Muscle layer of duodenum (tissue), 2 donors: ENCODE data around the gene CDK11B.

ENCODE experiments used
- H3K27ac ChIP-seq: one replicate; pipeline ENCODE4 v1.7.0; 2013; ENCODE audit warnings: mild to moderate bottlenecking, low read length
- H3K27me3 ChIP-seq: one replicate; pipeline ENCODE4 v1.7.0; 2013; ENCODE audit warnings: low read depth, mild to moderate bottlenecking, control low read depth, low read length
- H3K36me3 ChIP-seq, 2 donors: one replicate each; pipeline ENCODE4 v1.7.0; 2013; ENCODE audit warnings: low read length in 2 of 2, control low read depth in 1 of 2, mild to moderate bottlenecking in 1 of 2; ENCODE audit not compliant: insufficient read depth in 2 of 2, control insufficient read depth in 1 of 2
- H3K4me1 ChIP-seq, 2 donors: one replicate each; pipeline ENCODE4 v1.7.0; 2013; ENCODE audit warnings: low read length in 2 of 2, mild to moderate bottlenecking in 2 of 2, control low read depth in 1 of 2, moderate library complexity in 1 of 2; ENCODE audit not compliant: insufficient read depth in 2 of 2, control insufficient read depth in 1 of 2
- H3K4me3 ChIP-seq, 2 donors: one replicate each; pipeline ENCODE4 v1.7.0; 2013; ENCODE audit warnings: low read length in 2 of 2, low read depth in 1 of 2, mild to moderate bottlenecking in 1 of 2
- H3K9me3 ChIP-seq, 2 donors: one replicate each; pipeline ENCODE4 v1.7.0; 2013; ENCODE audit warnings: low read length in 2 of 2, control low read depth in 1 of 2, mild to moderate bottlenecking in 1 of 2; ENCODE audit not compliant: control insufficient read depth in 1 of 2
- donor health status: healthy.

The CDK11B gene

GRCh38 chr1:1615256-1616044 lies 43.4 kb downstream of the CDK11B start, which contains the start of gene MIB2:
Gene MIB2 (plus strand): TSS chr1:1615500. CDS start chr1:1623453, 7,953 bp downstream.
- H3K27me3 ChIP-seq = no peaks in the 10 kb centered on the region
- H3K4me3 ChIP-seq = peak within 1 kb of the TSS; percentile 73 to 90
- peaks cover 7 to 10% of the 10 kb centered on the region in 2 donors for H3K36me3 ChIP-seq
- H3K9me3 ChIP-seq = no peaks in the 10 kb centered on the region
- peaks cover 6 to 37% of the 10 kb centered on the region in 2 donors for H3K4me1 ChIP-seq
- H3K27ac ChIP-seq = peak within 1 kb of the TSS; percentile 90

DNA sequence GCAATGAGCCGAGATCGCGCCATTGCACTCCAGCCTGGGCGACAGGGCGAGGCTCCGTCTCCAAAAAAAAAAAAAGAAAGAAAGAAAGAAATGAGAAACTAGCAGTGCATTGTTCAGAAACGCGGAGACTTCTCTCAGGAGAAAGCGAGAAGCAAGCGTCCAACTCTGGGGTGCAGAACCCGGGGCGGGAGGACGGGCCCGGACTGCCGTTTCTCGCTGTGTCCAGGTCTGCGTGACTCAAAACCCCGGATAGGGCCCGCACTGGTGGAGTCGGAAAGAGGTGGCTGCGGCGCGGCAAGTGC lies 43.9 kb downstream of the CDK11B start:
- Histone ChIP-seq H3K4me1 (peaks cover 6 to 41% of the 10 kb centered on the region in 2 donors), H3K36me3 (peaks cover 7 to 10% of the 10 kb centered on the region in 2 donors)

GRCh38 chr1:1614204-1614953 lies 44.4 kb downstream of the CDK11B start:
- H3K27ac ChIP-seq = no peak overlapping the region
- H3K27me3 ChIP-seq = no peaks in the 10 kb centered on the region
- H3K36me3 ChIP-seq = peaks cover 7 to 10% of the 10 kb centered on the region in 2 donors
- H3K4me3 ChIP-seq = peak overlapping the region; percentile 73 to 90
- no peaks in the 10 kb centered on the region for H3K9me3 ChIP-seq
- peaks cover 6 to 43% of the 10 kb centered on the region in 2 donors for H3K4me1 ChIP-seq

More for the DNA sequence above, 43.9 kb downstream of the CDK11B start:
- Histone ChIP-seq H3K4me3 (peak overlapping the region; percentile 73 to 90), H3K9me3 (no peaks in the 10 kb centered on the region), H3K27ac (peak overlapping the region; percentile 90), H3K27me3 (no peaks in the 10 kb centered on the region)

GRCh38 chr1:1613509-1614082 lies 45.2 kb downstream of the CDK11B start:
- no peaks in the 10 kb centered on the region for H3K9me3 ChIP-seq
- H3K4me3 ChIP-seq = peak overlapping the region in 1 of 2 donors; percentile 73
- no peaks in the 10 kb centered on the region for H3K27me3 ChIP-seq
- peaks cover 6 to 43% of the 10 kb centered on the region in 2 donors for H3K4me1 ChIP-seq
- H3K27ac ChIP-seq = no peak overlapping the region
- peaks cover 7 to 10% of the 10 kb centered on the region in 2 donors for H3K36me3 ChIP-seq

DNA sequence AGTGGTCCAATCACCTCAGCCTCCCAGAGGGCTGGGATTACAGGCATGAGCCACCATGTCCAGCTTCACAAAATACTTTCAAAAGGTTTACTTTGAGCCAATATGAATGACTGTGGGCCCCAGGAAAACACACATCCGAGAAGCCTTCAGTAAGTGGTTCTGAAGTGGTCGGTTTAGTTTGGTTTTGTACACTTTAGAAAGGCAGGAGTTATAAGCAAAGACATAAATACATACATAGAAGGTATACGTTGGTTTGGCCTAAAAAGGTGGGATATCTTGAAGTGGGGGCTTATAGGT lies 46.8 kb downstream of the CDK11B start:
- no peaks in the 10 kb centered on the region for H3K27me3 ChIP-seq
- no peaks in the 10 kb centered on the region for H3K9me3 ChIP-seq
- H3K4me3 ChIP-seq = no peak overlapping the region
- H3K27ac ChIP-seq = no peak overlapping the region
- peaks cover 0 to 7% of the 10 kb centered on the region in 2 donors for H3K36me3 ChIP-seq
- peaks cover 6 to 38% of the 10 kb centered on the region in 2 donors for H3K4me1 ChIP-seq

GRCh38 chr1:1610796-1611195 lies 48.0 kb downstream of the CDK11B start:
- peaks cover 0 to 5% of the 10 kb centered on the region in 2 donors for H3K36me3 ChIP-seq
- H3K4me1 ChIP-seq = peaks cover 6 to 29% of the 10 kb centered on the region in 2 donors
- H3K4me3 ChIP-seq = no peak overlapping the region
- H3K27ac ChIP-seq = no peak overlapping the region
- no peaks in the 10 kb centered on the region for H3K9me3 ChIP-seq
- no peaks in the 10 kb centered on the region for H3K27me3 ChIP-seq

GRCh38 chr1:1609822-1610485 lies 48.9 kb downstream of the CDK11B start:
- Histone ChIP-seq H3K27me3 (no peaks in the 10 kb centered on the region), H3K4me3 (no peak overlapping the region), H3K9me3 (no peaks in the 10 kb centered on the region), H3K4me1 (peaks cover 6 to 28% of the 10 kb centered on the region in 2 donors), H3K27ac (no peak overlapping the region), H3K36me3 (no peaks in the 10 kb centered on the region)

- Histone ChIP-seq H3K27me3 (no peaks in the 10 kb centered on the region), H3K4me1 (peaks cover 0 to 14% of the 10 kb centered on the region in 2 donors), H3K36me3 (no peaks in the 10 kb centered on the region), H3K9me3 (no peaks in the 10 kb centered on the region), H3K27ac (no peak overlapping the region), H3K4me3 (no peak overlapping the region)
These were observed 52.6 kb downstream of the CDK11B start for GRCh38 chr1:1606232-1606631.

GRCh38 chr1:1605724-1606123 lies 53.1 kb downstream of the CDK11B start:
- peaks cover 0 to 10% of the 10 kb centered on the region in 2 donors for H3K4me1 ChIP-seq
- no peaks in the 10 kb centered on the region for H3K36me3 ChIP-seq
- H3K27me3 ChIP-seq = peaks cover 2% of the 10 kb centered on the region
- no peak overlapping the region for H3K4me3 ChIP-seq
- no peaks in the 10 kb centered on the region for H3K9me3 ChIP-seq
- no peak overlapping the region for H3K27ac ChIP-seq

GRCh38 chr1:1605034-1605591 lies 53.7 kb downstream of the CDK11B start:
- Histone ChIP-seq H3K4me3 (no peak overlapping the region), H3K4me1 (peaks cover 0 to 10% of the 10 kb centered on the region in 2 donors), H3K36me3 (no peaks in the 10 kb centered on the region), H3K9me3 (no peaks in the 10 kb centered on the region), H3K27ac (no peak overlapping the region), H3K27me3 (peaks cover 4% of the 10 kb centered on the region)
